Mucosa of rectum (tissue), 2 donors: ENCODE measurements around the gene TESK1.
"Not testable (repeated sequence)": the region's sequence is repeated elsewhere in the genome, so short reads cannot be mapped to it uniquely, and the experiment has no call there.

Experiments used
- H3K27ac ChIP-seq, 2 donors: one replicate each; pipeline ENCODE4 v1.7.0; 2013; ENCODE audit warnings: inconsistent platforms in 2 of 2, low read depth in 2 of 2, low read length in 2 of 2
- H3K27me3 ChIP-seq, 2 donors: one replicate each; pipeline ENCODE4 v1.7.0; 2013; ENCODE audit warnings: low read length in 2 of 2; ENCODE audit not compliant: control insufficient read depth in 2 of 2, insufficient read depth in 2 of 2
- H3K36me3 ChIP-seq, 2 donors: one replicate each; pipeline ENCODE4 v1.7.0; 2013; ENCODE audit warnings: low read length in 2 of 2; ENCODE audit not compliant: control insufficient read depth in 2 of 2, insufficient read depth in 2 of 2
- H3K4me1 ChIP-seq, 2 donors: one replicate each; pipeline ENCODE4 v1.7.0; 2013; ENCODE audit warnings: low read length in 2 of 2, mild to moderate bottlenecking in 1 of 2; ENCODE audit not compliant: control insufficient read depth in 2 of 2, insufficient read depth in 2 of 2
- H3K4me3 ChIP-seq, 2 donors: one replicate each; pipeline ENCODE4 v1.7.0; 2013; ENCODE audit warnings: low read length in 2 of 2
- H3K9ac ChIP-seq, 2 donors: one replicate each; pipeline ENCODE4 v1.7.0; 2013; ENCODE audit warnings: low read length in 2 of 2, low read depth in 1 of 2, mild to moderate bottlenecking in 1 of 2
- H3K9me3 ChIP-seq, 2 donors: one replicate each; pipeline ENCODE4 v1.7.0; 2013; ENCODE audit warnings: low read length in 2 of 2; ENCODE audit not compliant: control insufficient read depth in 2 of 2
- donor health status: healthy.
- donor health status: Normal muscosa, but diverticular disease.

The TESK1 gene

DNA sequence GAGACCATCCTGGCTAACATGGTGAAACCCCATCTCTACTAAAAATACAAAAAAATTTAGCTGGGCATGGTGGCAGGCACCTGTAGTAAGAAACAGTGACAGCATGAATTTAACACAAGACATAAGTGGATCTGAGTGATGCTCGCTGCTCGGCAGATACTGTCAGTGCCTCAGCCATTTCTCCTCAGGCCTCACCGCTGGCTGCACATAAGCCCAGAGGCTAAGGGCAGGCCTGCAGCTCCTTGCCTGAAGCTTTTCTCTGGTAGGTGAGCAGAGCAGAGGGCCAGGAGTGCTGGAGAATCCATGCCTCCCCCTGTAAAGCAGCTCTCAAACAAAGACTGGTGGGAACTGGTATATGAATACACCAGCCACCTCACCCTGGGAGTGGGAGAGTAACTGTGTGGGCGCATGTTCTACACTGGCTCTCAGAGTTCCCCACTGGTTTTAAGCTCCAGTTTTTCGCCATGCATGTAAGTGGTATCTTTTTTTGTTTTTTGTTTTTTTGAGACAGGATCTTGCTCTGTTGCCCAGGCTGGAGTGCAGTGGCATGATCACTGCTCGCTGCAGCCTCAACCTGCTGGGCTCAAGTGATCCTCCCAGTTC is 23.4 kb downstream of the TESK1 start:
- Histone ChIP-seq H3K36me3 (no peaks in the 10 kb centered on the region), H3K4me1 (no peaks in the 10 kb centered on the region), H3K9ac (no peak overlapping the region), H3K9me3 (no peaks in the 10 kb centered on the region), H3K27me3 (no peaks in the 10 kb centered on the region), H3K27ac (no peak overlapping the region), H3K4me3 (no peak overlapping the region)

DNA sequence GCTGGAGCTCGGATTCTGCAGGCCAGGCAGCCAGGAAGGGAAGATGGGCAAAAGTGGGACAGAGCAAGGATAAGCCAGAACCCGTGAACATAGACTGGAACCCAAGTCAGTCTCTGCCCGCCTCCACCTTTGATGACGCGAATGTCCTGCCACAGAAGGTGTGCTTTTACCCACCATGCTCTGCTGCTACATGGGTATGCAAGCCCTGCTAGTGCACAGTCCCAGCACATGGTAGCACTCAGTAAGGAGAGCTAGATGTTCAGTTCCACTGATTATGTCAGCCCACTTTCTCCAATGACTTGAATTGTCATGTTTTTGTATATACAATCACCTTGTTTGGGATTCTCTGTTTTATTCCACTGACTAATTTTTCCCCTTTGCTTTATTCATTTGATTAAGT is 24.5 kb downstream of the TESK1 start:
- H3K36me3 ChIP-seq = no peaks in the 10 kb centered on the region

GRCh38 chr9:35635730-35636129 is 30.7 kb downstream of the TESK1 start:
- Histone ChIP-seq H3K4me3 (no peak overlapping the region), H3K9ac (peak overlapping the region in 1 of 2 donors; percentile 28), H3K9me3 (no peaks in the 10 kb centered on the region), H3K27me3 (no peaks in the 10 kb centered on the region), H3K36me3 (no peaks in the 10 kb centered on the region), H3K4me1 (no peaks in the 10 kb centered on the region), H3K27ac (peak overlapping the region; percentile 13 to 40)

More for the DNA sequence above, 24.5 kb downstream of the TESK1 start:
- H3K9me3 ChIP-seq = no peaks in the 10 kb centered on the region
- H3K27me3 ChIP-seq = no peaks in the 10 kb centered on the region
- no peak overlapping the region for H3K4me3 ChIP-seq
- no peak overlapping the region for H3K9ac ChIP-seq
- no peak overlapping the region for H3K27ac ChIP-seq
- H3K4me1 ChIP-seq = no peaks in the 10 kb centered on the region

DNA sequence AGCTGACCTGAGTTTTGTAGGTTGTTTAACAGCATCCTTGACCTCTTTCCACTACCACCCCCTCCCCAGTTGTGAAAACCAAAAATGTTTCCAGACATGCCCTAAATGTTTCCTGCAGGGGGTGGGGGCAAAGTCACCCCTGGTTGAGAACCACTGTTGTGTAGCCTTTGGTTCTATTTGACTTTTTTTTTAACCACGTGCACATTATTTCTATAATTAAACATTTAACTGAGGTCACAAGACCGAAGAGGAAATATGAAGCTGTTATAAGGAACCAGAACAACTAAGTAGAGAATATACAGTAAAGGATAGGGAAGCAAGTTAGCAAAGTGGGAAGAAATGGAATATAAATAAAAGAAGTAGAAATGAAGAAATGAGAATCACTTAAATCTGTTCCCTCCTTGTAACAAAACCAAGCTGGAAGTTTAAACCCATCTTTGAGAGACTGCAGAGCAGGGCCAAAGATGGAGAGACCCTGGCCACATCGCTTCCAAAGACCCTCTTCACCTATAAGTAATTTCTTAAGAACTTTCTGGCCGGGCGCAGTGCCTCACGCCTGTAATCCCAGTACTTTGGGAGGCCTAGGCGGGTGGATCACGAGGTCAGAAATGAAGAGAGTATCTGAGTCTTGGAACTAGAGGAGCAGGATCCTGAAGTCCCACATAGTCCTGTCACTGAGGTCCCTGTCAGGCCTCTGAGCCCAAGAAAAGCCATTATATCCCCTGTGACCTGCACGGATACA is 31.2 kb downstream of the TESK1 start:
- Histone ChIP-seq H3K27me3 (no peaks in the 10 kb centered on the region), H3K4me1 (no peaks in the 10 kb centered on the region), H3K4me3 (peak overlapping the region in 1 of 2 donors; percentile 7), H3K36me3 (no peaks in the 10 kb centered on the region), H3K9me3 (no peaks in the 10 kb centered on the region), H3K9ac (no peak overlapping the region), H3K27ac (peak overlapping the region; percentile 13 to 40)

GRCh38 chr9:35636877-35637246 is 31.8 kb downstream of the TESK1 start:
- not testable (repeated sequence) for H3K4me3 ChIP-seq, H3K36me3 ChIP-seq, H3K9ac ChIP-seq, H3K27ac ChIP-seq, H3K27me3 ChIP-seq, H3K9me3 ChIP-seq, H3K4me1 ChIP-seq

- not testable (repeated sequence) for H3K4me3 ChIP-seq, H3K9ac ChIP-seq, H3K36me3 ChIP-seq, H3K27me3 ChIP-seq, H3K4me1 ChIP-seq, H3K27ac ChIP-seq, H3K9me3 ChIP-seq
Observed at GRCh38 chr9:35637427-35637955, 32.4 kb downstream of the TESK1 start.

DNA sequence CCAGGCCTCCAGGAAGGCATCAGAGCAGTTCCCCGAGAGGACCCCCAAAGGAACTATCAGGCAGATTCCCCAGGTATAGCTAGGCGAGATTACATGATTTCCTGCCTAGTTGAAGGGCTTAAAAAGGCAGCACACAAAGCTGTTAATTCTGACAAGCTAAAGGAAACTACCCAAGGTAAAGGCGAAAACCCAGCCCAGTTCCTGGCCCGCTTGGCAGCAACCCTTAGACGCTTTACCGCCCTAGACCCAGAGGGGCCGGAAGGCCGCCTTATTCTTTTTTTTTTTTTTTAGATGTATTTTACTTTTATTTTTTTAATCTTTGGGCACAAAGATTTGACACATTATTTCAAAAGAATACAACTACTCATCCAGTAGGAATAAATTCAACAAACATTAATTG is 33.7 kb downstream of the TESK1 start:
- not testable (repeated sequence) for H3K27ac ChIP-seq, H3K4me3 ChIP-seq, H3K4me1 ChIP-seq, H3K9ac ChIP-seq, H3K27me3 ChIP-seq, H3K36me3 ChIP-seq, H3K9me3 ChIP-seq

- not testable (repeated sequence) for H3K9me3 ChIP-seq, H3K27me3 ChIP-seq, H3K27ac ChIP-seq, H3K36me3 ChIP-seq, H3K4me1 ChIP-seq, H3K9ac ChIP-seq, H3K4me3 ChIP-seq
Observed at GRCh38 chr9:35639225-35639624, 34.2 kb downstream of the TESK1 start.

- H3K4me3 ChIP-seq = no peak overlapping the region
- H3K27ac ChIP-seq = no peak overlapping the region
- no peaks in the 10 kb centered on the region for H3K4me1 ChIP-seq
- H3K9me3 ChIP-seq = no peaks in the 10 kb centered on the region
- no peaks in the 10 kb centered on the region for H3K27me3 ChIP-seq
- H3K36me3 ChIP-seq = no peaks in the 10 kb centered on the region
- H3K9ac ChIP-seq = no peak overlapping the region
Observed at GRCh38 chr9:35639631-35640030, 34.6 kb downstream of the TESK1 start.

GRCh38 chr9:35640431-35640830 is 35.4 kb downstream of the TESK1 start:
- not testable (repeated sequence) for H3K9ac ChIP-seq, H3K4me1 ChIP-seq, H3K9me3 ChIP-seq, H3K27ac ChIP-seq, H3K4me3 ChIP-seq, H3K36me3 ChIP-seq, H3K27me3 ChIP-seq
